MM.1S (cell line): Measurements from ENCODE around the gene ST6GALNAC1.

ENCODE experiments used
- EZH2 ChIP-seq: fragments of 300-600 bp; sonication (generic); optimal IDR thresholded peaks from 2 replicates; pipeline ENCODE3; 2017; ENCODE audit warnings: low read depth, mild to moderate bottlenecking, antibody characterized with exemption, low read length, mixed read lengths
- EZH2phosphoT487 ChIP-seq: fragments of 300-600 bp; sonication (generic); IDR thresholded peaks from 2 replicates; pipeline ENCODE4 v1.6.1; 2018; ENCODE audit warnings: antibody characterized with exemption, low read length
- TF ChIP-seq, protein P1 (sequence below): fragments of 300-600 bp; sonication (generic); IDR thresholded peaks from 2 replicates; pipeline ENCODE4 v1.5.1; 2016; ENCODE audit warnings: antibody characterized with exemption, low read length, mixed read lengths

GRCh38 chr17:76673729-76674128, 30.2 kb upstream of the ST6GALNAC1 start:
- TF ChIP-seq, protein P1, sequence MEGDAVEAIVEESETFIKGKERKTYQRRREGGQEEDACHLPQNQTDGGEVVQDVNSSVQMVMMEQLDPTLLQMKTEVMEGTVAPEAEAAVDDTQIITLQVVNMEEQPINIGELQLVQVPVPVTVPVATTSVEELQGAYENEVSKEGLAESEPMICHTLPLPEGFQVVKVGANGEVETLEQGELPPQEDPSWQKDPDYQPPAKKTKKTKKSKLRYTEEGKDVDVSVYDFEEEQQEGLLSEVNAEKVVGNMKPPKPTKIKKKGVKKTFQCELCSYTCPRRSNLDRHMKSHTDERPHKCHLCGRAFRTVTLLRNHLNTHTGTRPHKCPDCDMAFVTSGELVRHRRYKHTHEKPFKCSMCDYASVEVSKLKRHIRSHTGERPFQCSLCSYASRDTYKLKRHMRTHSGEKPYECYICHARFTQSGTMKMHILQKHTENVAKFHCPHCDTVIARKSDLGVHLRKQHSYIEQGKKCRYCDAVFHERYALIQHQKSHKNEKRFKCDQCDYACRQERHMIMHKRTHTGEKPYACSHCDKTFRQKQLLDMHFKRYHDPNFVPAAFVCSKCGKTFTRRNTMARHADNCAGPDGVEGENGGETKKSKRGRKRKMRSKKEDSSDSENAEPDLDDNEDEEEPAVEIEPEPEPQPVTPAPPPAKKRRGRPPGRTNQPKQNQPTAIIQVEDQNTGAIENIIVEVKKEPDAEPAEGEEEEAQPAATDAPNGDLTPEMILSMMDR: no peak
- TF ChIP-seq EZH2: no peak
- no peak for TF ChIP-seq EZH2phosphoT487
